Amniotic stem cell (primary cell): Measurements from ENCODE around the gene PGLYRP2.

Source experiments
- DNase-seq: peaks from one replicate; lab custom pipeline; 2025; lab: John Stamatoyannopoulos, UW

The PGLYRP2 gene

DNA sequence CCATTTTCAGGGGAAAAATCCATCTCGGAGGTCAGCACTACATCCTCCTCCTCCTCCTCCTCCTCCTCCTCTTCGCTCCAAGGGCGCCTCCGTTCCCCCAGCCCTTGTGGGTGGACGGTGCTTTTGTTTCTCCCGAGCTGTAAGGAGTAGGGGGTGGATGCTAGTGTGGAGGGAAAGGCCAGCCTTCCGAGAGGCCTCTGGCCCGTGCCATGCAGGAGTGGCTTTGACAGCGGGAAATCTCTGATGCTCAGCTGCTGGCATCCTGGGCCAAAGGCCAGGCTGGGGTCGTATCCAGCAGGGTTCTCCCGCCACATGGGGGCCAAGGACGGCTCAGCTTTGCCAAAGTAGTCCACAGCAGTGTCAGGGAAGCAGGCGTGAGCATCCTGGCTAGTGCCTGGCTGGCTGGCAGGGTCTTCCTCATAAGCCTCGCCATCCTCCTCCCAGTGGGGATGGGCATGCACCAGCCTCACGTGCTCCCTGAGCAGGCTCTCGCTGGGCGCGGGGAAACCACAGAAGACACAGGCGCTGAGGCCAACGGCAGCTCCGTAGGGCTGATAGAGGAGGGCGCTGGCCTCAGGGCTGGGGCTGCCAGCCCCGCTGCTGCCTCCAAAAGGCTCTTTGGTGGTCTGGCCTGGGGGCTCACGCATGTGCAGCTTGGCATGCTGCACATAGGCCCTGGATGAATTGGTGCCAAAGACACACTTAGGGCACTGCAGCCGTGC lies 40.1 kb downstream of the PGLYRP2 start:
- DNase-seq, result no peak

DNA sequence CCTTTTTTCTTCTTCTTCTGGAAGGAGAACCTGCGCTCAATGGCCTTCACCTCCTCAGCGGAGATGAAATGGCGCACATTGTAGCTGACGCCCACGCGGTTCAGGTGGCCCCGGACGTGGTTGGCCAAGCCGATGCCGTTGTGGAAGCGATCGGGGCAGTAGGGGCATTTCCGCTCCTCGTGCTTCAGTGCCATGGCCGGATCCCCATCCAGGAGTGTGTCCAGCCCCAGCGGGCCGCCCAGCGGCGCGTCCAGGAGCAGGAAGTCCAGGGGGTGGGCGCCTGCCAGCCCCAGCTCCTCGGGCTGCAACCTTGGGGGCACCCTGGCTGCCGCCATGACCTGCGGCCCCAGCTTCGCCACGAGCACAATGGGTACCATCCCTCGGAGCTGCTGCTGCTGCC lies 40.7 kb downstream of the PGLYRP2 start:
- no peak for DNase-seq

DNA sequence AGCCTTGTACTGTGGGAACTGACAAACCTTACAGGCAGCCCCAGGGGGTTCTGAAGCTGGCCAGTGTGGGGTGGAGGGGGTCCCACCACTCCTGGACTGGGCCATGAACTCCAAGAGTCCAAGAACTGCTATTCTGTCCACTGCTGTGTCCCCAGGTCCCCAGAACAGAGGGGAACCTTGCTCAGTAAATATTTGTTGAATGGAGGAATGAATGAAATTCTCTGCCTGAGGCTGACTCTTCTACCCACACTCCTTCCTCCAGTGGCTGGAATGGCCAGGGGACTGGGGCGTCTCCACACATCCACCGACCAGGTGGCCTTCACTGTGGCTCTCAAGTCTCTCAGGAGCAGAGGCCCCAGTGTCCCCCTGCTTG lies 41.2 kb downstream of the PGLYRP2 start:
- DNase-seq, result no peak

DNA sequence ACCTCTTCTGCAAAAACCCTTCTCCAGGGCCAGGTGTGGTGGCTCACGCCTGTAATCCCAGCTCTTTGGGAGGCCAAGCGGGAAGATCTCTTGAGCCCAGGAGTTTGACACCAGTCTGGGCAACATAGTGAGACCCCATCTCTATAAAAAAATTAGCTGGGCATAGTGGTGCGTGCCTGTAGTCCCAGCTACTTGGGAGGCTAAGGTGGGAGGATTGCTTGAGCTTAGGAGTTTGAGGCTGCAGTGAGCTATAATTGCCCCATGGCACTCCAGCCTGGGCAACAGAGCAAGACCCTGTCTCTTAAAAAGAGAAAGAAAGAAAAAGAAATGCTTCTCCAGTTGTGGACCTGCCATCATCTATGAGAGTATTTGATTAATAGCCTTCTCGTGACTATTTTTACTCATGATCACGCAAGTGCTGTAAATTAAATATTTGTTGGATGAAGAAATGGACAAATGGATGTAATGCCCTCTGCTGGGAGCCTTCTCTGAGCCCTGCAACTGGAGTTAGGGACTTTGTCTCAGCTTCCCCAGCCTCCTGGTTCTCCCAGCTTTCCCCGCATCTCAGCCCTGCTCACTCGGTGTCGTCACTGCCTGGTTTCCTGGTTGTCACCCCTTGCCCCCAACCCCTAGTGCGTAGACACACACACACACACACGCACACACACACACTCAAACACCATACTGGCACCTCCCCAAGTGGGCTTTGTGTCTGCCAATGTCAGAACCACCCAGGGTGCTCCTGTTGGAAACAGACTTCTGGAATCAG lies 41.8 kb downstream of the PGLYRP2 start:
- no peak for DNase-seq

DNA sequence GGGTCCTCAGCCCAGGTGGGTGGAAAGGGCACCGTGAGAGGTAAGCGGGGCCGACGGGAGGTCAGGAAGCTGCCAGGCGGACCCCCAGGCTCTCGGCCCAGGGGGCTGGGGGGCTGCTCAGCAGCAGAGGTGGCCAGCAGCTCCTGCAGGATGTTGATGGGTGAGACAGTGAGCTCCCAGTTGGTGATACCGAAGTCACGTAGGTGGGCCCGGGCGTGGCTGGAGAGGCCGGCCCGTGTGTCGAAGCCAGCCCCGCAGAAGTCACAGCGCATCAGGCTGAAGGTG lies 42.5 kb downstream of the PGLYRP2 start:
- no peak for DNase-seq

DNA sequence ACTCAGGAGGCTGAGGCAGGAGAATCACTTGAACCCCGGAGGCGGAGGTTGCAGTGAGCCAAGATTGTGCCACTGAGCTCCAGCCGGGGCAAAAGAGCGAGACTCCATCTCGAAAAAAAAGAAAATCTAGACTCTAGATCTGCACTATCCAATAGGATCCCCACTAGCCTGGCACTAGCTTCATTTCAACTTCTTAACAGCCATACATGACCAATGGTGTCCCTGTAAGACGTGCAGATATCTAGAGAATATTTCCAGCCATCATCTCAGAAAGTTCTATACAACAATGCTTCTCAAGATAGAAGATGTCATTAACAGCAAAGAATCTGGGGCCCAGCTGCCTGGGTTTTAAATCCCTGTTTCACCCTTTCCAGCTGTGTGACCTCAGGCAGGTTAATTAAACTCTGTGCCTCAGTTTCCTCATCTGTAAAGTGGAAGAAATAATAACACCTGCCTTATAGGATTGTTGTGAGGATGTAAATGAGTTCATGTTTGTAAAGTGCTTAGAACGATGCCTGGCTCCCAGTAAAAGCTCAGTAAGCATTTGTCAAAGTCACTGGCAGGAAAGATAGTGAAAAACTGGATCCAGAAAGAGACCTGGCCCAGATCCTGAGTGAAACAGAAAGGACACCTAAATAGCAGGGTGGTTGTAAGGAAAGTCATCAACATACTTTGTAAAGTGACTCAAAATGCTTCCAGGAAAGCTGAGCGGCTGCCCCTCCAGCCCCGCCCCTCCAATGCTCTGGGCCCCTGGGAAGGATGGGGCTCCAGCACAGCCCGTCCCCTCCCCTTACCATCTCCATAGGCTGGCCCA lies 43.1 kb downstream of the PGLYRP2 start:
- DNase-seq, result no peak

DNA sequence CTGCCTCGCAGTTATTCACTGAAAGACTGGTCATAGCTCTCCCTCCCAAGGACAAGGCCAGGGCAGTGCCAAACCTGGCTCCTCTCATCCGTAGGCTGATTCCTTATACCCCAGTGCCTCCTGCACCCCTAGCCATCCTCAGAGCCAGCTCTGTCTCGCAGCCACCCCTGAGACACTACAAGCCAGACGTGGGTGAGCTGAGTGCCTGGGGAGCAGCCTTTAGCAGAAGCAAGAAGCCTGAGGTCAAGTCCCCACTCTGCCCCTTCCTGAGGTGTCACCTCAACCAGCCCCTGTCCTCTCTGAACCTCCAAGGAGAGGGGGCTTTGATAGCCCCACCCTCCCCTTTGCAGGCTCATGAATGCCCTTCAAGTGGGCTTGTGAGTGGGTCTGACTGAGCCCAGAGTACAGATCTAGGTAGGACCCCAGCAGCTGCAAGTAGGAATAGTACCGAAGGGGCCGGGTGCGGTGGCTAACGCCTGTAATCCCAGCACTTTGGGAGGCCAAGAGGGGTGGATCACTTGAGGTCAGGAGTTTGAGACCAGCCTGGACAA lies 45.7 kb downstream of the PGLYRP2 start:
- DNase-seq, result no peak

DNA sequence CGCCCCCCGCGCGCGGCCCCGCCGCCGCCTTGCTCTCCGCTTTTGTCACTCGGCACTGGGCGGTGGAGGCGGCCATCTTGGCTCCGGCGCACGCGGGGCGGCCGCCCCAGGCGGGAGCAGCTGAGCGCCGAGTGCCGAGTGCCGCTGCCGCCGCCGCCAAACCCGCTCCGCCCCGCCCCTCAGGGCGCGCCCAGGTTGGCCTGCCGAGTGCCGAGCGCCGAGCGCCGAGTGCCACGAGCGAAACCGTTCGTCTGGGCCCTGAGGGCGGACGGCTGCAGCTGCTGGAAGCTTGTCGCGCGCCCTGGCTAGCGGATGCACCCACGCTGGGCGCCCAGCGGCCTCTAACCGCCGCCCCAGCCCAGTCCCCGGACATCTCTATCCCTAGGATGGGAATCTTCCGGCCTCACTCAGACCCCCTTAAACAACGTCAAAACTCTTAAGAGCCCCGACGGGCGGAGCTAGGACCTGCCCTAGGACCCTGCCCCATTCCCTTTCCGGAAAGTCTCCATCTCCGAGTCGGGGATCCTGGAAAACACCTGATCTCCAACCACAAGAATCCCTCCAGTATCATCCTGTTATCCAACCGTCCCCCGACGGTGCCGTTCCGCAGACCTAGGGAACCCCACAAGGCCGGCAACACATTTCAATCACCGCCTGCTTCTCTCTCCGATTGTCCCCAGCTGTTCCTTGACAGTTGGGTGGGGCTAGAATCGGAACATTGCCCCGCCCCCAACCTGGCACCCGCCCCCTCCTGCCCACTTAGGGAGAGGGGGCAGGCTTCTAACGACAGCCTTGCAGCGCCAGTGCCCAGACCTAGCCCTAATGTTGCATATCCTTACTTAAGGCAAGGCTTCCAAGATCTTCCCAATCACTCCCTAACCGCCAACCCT lies 46.4 kb downstream of the PGLYRP2 start:
- DNase-seq, result peak; percentile 90

DNA sequence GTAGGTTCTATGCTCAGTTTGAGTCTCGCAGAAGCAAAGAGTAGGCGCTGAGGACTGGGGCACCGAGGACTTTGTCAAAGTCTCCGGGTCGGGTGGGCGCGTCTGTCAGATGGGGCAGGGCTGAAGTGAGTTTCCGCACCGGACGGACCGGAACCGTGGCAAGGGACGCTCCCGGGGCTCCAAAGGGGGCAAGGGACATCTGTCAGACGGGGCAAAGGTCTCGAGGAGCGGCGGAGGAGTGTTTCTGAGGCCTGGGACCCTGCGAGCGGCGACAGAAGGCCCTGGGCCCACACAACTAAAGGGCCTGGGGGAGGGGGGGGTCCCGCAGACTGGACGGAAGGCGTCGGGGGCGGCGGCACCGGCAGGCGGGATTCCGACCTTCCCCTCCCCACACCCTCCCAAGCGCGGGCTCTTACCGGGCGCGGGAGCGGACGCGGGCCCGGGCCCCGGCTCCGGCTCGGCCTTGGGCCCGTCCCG lies 47.2 kb downstream of the PGLYRP2 start:
- DNase-seq, result no peak

DNA sequence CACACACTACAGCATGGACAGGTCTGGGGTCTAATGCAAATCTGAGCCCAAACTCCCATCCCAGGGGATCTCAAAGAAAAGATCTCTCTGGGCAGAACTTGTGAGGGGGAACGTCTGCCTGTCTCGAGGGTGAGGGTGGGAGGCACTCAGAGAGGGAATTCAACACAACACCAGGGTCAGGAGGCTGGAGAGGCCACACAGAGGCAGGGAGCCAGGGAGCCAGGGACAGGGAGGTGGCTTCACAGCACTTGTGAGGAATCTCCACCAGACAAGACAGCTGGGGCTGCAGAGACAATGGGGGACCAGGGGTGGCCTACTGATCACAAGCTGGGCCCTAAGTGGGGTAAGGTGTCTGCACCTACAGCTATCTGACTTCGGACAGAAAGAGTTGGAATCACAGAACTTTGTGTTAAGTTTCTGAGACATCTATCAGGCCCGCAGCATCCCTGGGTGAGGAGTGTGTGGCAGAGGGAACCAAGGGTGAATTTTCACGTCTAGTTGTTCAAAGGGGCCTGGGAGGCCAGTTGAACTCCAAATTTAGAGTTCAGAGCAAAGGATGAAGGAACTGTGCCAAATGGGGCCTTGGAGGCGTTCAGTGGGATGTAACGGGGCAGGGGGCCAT lies 47.8 kb downstream of the PGLYRP2 start:
- no peak for DNase-seq

DNA sequence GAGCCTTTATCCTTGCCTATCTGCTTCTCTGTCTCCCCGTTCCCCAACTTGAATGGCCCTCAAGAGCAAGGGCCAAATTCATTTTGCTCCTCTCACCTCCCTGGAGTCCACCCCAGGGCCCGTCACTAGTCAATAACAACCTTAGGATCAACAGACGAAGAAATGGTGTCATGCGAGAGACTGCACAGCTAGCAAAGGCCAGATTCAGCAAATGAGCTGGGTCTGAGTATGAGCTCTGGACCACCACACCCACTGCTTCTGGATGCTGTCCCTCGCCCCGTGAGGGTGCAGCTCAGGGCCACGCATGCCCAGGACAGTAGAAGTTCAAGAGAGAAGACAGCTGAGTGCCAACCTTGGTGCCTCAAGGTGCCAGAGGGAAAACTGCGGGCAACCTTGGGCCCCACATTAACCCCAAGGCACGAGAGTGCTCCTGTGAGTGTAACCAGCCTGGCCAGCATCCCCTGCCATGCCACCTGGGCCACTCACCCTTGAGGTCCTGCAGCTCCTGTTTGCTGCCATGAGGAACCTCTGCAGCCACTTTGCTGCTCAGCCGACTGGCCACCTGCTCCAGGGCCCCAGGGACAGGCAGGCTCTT lies 48.7 kb downstream of the PGLYRP2 start:
- no peak for DNase-seq

DNA sequence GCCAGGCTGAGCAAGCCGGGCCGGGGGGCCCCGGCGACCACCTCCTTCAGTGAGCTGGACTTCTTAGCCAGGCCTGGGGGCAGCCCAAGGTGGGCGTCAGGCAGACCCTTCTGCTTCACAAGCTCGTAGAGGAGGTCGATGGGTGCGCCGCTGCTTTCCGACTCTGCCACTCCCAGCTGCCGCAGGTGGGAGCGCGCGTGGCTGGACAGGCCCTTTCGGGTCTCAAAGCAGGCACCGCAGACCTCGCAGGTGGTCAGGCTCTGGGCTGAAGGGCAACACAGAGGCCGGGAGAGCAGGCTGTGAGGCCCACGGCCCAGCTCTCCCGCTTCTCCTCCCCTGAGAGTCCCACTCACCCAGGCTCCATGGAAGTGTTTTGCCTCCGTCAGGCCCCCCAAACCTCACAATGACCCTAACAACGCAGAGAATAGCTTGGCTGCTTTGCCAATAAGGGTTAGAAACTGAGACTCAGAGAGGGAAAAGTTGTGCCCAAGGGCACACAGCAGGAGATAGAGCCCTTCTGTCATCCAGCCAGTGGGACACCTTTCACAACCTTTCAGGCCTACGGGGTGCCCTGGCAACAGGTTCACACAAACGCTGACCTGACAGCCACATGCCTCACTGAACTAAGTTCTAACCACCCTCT lies 49.4 kb downstream of the PGLYRP2 start:
- no peak for DNase-seq

DNA sequence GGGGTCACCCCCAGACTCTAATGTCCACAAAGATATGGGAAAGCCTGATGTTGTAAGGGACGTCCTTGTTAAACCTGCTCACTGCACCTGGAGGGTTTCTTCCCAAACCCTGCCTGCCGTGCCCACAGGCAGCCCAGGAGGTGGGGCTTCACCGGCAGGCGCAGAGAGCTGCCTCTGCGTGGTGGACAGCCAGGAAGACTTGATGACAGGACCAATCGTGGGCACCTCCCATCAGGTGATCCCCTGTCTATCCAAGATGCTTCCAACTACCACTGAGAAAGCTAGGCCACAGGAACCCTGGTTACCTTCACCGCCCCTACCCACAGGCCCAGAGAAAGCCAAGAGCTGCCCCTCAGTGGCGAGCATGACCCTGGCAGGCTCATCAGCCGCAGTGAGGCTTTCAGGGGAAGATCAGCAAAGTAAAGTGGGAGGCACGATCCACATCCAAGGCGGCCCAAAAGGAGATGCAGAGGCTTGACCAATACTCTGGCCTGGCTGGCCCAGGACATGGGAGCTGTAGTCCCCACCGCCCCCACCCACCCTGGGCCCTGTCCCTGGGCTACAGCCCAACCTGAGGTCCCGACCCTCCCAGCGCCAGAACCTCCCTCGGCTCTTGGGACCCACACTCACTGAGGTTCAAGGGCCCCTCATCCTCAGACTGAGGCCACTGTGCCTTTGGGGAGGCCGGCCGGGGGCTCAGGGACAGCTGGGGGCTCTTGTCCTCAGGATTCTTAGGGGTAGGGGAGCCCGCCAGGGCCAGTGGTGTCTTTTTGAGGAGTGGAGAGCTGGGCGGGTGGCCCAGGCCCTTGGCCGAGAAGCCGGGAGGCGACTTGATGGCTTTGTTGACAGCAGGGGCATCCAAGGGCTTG lies 50.1 kb downstream of the PGLYRP2 start:
- DNase-seq, result no peak

DNA sequence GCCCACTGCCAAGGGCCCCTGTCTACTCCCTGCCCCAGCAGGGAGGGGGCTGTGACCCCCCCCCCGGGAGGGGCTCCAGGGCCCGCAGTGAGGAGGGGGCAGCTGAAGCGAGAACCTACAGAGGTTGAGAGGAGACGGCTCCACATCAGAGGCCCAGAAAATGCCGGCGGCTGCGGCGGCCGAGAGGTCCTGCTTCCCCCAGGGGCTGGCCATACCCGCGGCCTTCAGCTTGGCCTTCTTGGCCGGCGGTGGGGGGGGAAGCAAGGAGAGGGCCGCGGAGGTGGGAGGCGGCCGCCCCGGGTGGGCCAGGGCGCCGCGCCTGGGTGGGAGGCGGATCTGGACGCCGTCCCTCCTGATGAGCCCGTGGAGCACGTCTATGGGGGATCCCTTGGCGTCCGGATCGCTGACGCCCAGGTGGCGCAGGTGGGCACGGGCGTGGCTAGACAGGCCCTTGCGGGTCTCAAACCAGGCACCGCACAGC lies 51.3 kb downstream of the PGLYRP2 start:
- DNase-seq, result no peak

DNA sequence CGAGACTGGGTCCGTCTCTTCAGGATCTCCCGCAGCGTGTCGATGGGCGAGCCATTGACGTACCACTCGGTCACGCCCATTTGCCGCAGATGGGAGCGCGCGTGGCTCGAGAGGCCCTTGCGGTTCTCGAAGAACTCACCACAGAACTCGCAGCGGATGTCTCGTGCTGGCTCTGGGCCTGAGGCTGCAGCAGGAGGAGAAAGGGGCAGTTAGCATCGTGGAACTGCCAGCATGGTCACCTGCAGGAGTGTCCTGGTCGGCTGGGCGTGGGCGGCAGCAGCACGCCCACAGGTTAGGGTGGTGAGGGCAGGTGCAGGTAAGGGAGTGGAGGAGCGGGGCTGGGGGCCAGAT lies 52.0 kb downstream of the PGLYRP2 start:
- no peak for DNase-seq

DNA sequence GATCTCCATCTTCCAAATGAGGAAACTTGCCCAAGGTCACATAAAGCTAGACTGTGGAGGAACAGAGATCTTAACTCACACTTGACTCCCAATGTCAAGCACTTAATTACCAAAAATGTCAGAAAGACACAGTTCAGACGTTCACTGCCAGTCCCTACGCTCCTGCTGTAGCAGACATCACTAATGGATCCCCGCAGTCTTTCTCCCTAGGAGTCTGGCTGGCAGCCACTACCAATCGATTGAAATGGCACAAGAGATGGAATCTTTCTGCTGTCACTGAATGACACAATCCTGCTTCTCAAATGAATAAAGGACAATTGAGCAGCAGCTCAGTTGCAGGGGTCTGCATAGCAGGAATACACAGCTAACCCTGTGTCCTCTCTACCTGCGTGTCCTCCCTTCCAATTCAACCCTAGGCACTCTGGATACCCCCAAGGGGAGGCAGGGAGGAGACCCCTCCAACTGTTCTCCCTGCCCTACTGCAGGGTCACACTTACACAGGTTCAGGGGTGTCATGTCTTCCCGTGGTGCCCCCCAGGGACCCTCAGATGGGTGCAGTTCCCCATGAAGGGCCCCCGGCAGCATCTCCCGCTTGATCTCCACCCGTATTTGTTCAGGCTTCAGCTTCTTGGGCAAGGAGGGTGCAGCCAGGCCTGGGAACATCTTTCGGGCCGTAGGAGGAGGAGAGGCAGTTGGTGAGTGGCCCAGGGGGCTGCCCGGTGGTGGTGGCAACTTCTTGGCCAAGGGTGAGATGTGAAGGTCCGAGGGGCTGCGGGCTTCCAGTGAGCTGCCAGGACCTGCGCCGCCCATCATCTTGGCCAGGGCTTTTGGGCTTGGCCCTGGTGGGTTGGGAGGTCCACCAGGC lies 52.6 kb downstream of the PGLYRP2 start:
- DNase-seq, result no peak

DNA sequence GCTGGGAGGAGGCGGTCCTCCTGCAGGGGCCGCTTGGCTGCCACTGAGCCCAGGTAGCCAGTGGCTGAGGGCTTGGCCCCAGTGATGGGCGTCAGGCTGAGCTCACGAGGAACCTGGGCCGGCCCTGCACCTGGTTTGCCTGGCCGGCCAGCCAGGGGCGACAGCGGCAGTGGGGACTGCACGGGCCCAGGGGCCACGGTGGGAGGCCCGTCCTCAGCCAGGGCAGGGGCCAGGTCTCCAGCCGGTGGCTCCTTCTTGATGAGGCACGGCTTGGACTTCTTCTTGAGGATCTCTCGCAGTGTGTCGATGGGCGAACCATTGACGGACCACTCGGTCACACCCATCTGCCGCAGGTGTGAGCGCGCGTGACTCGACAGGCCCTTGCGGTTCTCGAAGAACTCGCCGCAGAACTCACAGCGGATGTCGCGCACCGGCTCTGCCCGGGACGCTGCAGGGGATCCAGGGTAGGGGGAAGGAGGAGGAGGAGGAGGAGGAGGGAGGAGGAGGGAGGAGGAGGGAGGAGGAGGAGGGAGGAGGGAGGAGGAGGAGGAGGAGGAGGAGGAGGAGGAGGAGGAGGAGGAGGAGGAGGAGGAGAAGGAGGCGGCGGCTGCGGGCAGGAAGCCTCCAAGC lies 53.9 kb downstream of the PGLYRP2 start:
- no peak for DNase-seq
